Stomach (tissue), 9 donors: ENCODE results near the gene NOA1. TPM values are rescaled to one million over a fixed set of nuclear protein-coding genes. Genes with fewer than 3 reads are reported as not detected.

Experiments used
- DNase-seq, 2 donors: peaks; one replicate each; pipeline versions ENCODE4 v3.0.0 to v3.0.0-alpha.2; 2013 to 2019
- H3K27ac ChIP-seq, 5 donors: fragments of 200-600 bp in 4 of 5; sonication (generic) in 4 of 5; one replicate each; pipeline ENCODE4 v1.5.1; 2013 to 2019; ENCODE audit warnings: mild to moderate bottlenecking in 1 of 5, moderate library complexity in 1 of 5
- H3K27me3 ChIP-seq, 3 donors: fragments of 200-600 bp; sonication (generic); one replicate each; pipeline ENCODE4 v1.5.1; 2017 to 2019; ENCODE audit warnings: mixed run types in 1 of 3
- H3K36me3 ChIP-seq, 4 donors: fragments of 200-600 bp; sonication (generic); 1 replicate in 3 of 4; 2 replicates in 1 of 4; pipeline ENCODE4 v1.5.1; 2016 to 2019
- H3K4me1 ChIP-seq, 4 donors: fragments of 200-600 bp; sonication (generic); one replicate each; pipeline ENCODE4 v1.5.1; 2016 to 2019
- H3K4me3 ChIP-seq, 4 donors: fragments of 200-600 bp; sonication (generic) in 3 of 4; one replicate each; pipeline ENCODE4 v1.5.1; 2016 to 2019; ENCODE audit warnings: mild to moderate bottlenecking in 1 of 4
- H3K9me3 ChIP-seq, 4 donors: fragments of 200-600 bp; sonication (generic); one replicate each; pipeline ENCODE4 v1.5.1; 2016 to 2019
- EP300 ChIP-seq: sonication (generic); formaldehyde crosslinking; IDR thresholded peaks from one replicate; pipeline ENCODE4 v1.6.1; 2017; ENCODE audit warnings: antibody characterized with exemption
- POLR2A ChIP-seq, 4 donors: fragments of 450-650 bp; IDR thresholded peaks; one replicate each; pipeline ENCODE4 v1.6.1; 2016; ENCODE audit warnings: antibody characterized with exemption in 4 of 4, control low read depth in 2 of 4, mild to moderate bottlenecking in 1 of 4, moderate library complexity in 1 of 4
- POLR2AphosphoS5 ChIP-seq, 3 donors: sonication (generic); formaldehyde crosslinking; IDR thresholded peaks; one replicate each; pipeline ENCODE4 v1.6.1; 2016; ENCODE audit warnings: antibody characterized with exemption in 3 of 3
- WGBS, 5 donors: extraction: QIAGEN DNeasy Blood & Tissue Kit in 3 of 5; methylation state at CpG; one replicate each; pipeline versions ENCODE4 v1.1.5 to v1.1.7; 2013 to 2018; 5-methylcytosine and 5-hydroxymethylcytosine counted together
- intact Hi-C: fragments of 100-400 bp; cut with DNase I; formaldehyde crosslinking; loops from one replicate; pipeline ENCODE4 v1.15.1; 2023; ENCODE audit warnings: low total_unique reads
- polyA plus RNA-seq, 3 donors: library from polyadenylated mRNA; stranded (reverse); fragments of 200-250 nt; gene quantifications; one replicate each; pipeline ENCODE4 v1.2.3, GENCODE V29; 2013
- total RNA-seq, 5 donors: library from RNA; depleted of rRNA; stranded (reverse); fragments of >200 nt; gene quantifications; one replicate each; pipeline versions ENCODE4 v1.1.0 to v1.2.3, GENCODE V29; 2014 to 2016
- TF ChIP-seq, protein P1 (sequence below), 7 experiments: fragments of 450-650 bp in 4 of 7; fragments of 200-600 bp in 3 of 7; sonication (generic) in 3 of 7; IDR thresholded peaks; one replicate each; pipeline ENCODE4 v1.5.1; 2016 to 2019; ENCODE audit warnings: antibody characterized with exemption in 7 of 7, control low read depth in 2 of 7, mild to moderate bottlenecking in 1 of 7
- donor health status: healthy with polysubstance abuse.
- donor health status: Bipolar disorder and iron deficiency.
- donor health status: healthy.

NOA1 gene
- total and polyA plus RNA-seq, 8 donors = 1.2 to 81.7 (median 12.8) TPM

DNA sequence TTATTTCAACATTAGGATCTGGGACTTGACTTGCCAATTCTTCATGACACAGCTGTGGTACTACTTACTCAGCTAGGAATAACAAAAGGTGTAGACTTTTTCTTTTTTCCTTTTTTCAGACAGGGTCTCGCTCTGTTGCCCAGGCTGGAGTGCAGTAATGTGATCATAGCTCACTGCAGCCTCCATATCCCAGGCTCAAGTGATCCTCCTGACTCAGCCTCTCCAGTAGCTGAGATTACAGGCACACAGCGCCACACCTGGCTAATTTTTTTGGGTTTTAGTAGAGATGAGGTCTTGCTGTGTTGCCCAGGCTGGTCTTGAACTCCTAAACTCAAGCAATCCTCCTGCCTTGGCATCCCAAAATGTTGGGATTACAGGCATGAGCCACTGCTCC, 16.3 kb downstream of the NOA1 start:
- intact Hi-C loops = no loop called here
- no peak for TF ChIP-seq POLR2AphosphoS5 (IDR thresholded peaks at IDR 0.05)
- TF ChIP-seq, protein P1, sequence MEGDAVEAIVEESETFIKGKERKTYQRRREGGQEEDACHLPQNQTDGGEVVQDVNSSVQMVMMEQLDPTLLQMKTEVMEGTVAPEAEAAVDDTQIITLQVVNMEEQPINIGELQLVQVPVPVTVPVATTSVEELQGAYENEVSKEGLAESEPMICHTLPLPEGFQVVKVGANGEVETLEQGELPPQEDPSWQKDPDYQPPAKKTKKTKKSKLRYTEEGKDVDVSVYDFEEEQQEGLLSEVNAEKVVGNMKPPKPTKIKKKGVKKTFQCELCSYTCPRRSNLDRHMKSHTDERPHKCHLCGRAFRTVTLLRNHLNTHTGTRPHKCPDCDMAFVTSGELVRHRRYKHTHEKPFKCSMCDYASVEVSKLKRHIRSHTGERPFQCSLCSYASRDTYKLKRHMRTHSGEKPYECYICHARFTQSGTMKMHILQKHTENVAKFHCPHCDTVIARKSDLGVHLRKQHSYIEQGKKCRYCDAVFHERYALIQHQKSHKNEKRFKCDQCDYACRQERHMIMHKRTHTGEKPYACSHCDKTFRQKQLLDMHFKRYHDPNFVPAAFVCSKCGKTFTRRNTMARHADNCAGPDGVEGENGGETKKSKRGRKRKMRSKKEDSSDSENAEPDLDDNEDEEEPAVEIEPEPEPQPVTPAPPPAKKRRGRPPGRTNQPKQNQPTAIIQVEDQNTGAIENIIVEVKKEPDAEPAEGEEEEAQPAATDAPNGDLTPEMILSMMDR (IDR thresholded peaks at IDR 0.05) = no peak
- TF ChIP-seq POLR2A (IDR thresholded peaks at IDR 0.05) = no peak
- no peak for TF ChIP-seq EP300
- no peak overlapping the region for H3K4me3 ChIP-seq
- peaks cover 36 to 58% (median 57%) of the 10 kb centered on the region in 4 donors for H3K36me3 ChIP-seq
- DNase-seq = no peak
- H3K4me1 ChIP-seq = peaks cover 0 to 6% (median 2%) of the 10 kb centered on the region in 4 donors
- 94 to 100% (median 95%) methylated on average over 2 of the region's 2 CpGs for WGBS, 5 donors
- no peak overlapping the region for H3K27ac ChIP-seq
- no peaks in the 10 kb centered on the region for H3K27me3 ChIP-seq
- H3K9me3 ChIP-seq = no peaks in the 10 kb centered on the region

- H3K4me3 ChIP-seq = no peak overlapping the region
- peak in 1 of 2 donors; percentile 22 for DNase-seq
- peaks cover 19 to 38% (median 37%) of the 10 kb centered on the region in 4 donors for H3K36me3 ChIP-seq
- TF ChIP-seq, protein P1 (IDR thresholded peaks at IDR 0.05) = no peak
- TF ChIP-seq POLR2AphosphoS5 (IDR thresholded peaks at IDR 0.05) = no peak
- no peak for TF ChIP-seq POLR2A (IDR thresholded peaks at IDR 0.05)
- TF ChIP-seq EP300 = no peak
- no peaks in the 10 kb centered on the region for H3K9me3 ChIP-seq
- 26 to 53% (median 28%) methylated on average over 1 of the region's 1 CpG for WGBS, 5 donors
- peaks cover 0 to 6% (median 2%) of the 10 kb centered on the region in 4 donors for H3K4me1 ChIP-seq
- intact Hi-C loops = no loop called here
- no peaks in the 10 kb centered on the region for H3K27me3 ChIP-seq
- no peak overlapping the region for H3K27ac ChIP-seq
Observed at GRCh38 chr4:56959100-56959499, 18.3 kb downstream of the NOA1 start.

- WGBS, 5 donors = 24 to 51% (median 43%) methylated on average over 7 of the region's 7 CpGs
- Histone ChIP-seq H3K27me3 (no peaks in the 10 kb centered on the region), H3K4me3 (no peak overlapping the region), H3K4me1 (peaks cover 0 to 6% (median 2%) of the 10 kb centered on the region in 4 donors), H3K36me3 (peaks cover 10 to 29% (median 27%) of the 10 kb centered on the region in 4 donors), H3K27ac (peak overlapping the region in 3 of 5 donors; percentile 28 to 42 (median 33)), H3K9me3 (no peaks in the 10 kb centered on the region)
- peak in 2 of 3 donors; percentile 65 to 83 for TF ChIP-seq POLR2AphosphoS5 (IDR thresholded peaks at IDR 0.05)
- TF ChIP-seq POLR2A (IDR thresholded peaks at IDR 0.05) = no peak
- intact Hi-C loops = no loop called here
- DNase-seq = peak; percentile 65 to 92
Observed at GRCh38 chr4:56958111-56958517, 19.3 kb downstream of the NOA1 start.

DNA sequence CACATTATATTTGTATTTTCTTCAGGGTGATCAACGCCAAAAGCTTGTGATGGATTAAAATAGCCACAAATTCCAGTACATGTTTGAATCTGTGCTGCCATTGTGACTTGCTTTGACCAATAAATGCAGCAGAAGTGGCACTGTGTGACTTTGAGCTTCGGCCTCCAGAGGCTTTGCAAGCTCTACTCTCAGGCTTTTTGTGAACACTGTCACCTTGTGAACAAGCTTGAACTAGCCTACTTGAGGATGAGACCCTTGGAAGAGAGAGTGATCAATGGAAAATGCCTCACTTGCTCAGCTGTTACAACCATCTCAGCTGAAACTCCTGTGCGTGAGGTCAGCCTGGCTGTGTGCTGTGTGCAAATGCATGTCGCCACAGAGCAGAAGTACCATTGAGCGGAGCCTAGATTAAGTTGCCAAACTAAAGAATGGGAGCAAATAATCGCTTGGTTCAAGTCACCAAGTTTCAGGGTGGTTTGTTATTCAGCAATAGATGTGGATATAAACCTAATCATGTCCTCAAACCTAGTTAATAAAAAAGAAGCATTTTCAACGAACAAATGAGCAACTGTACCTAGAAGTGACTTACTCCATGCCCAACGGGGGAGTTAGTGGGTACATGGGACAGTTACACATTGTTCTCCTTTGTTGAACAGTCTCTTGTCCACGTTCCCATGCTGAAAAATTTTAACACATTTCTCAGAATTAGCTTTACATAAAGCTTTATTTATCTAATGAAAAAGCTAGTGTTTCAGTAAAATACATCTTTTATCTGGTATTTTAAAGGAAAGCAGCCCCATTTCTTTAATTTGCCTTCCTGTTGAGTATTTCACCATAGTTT, 23.5 kb downstream of the NOA1 start:
- Histone ChIP-seq H3K4me1 (peaks cover 0 to 6% (median 1%) of the 10 kb centered on the region in 4 donors), H3K27ac (no peak overlapping the region), H3K9me3 (no peaks in the 10 kb centered on the region), H3K27me3 (no peaks in the 10 kb centered on the region), H3K4me3 (no peak overlapping the region), H3K36me3 (no peaks in the 10 kb centered on the region)
- TF ChIP-seq POLR2A (IDR thresholded peaks at IDR 0.05) (no peak), EP300 (no peak)
- TF ChIP-seq, protein P1 (IDR thresholded peaks at IDR 0.05) = no peak
- 82 to 89% (median 86%) methylated on average over 9 of the region's 9 CpGs for WGBS, 5 donors
- no peak for DNase-seq
- intact Hi-C loops = no loop called here

GRCh38 chr4:56941403-56941802, 36.0 kb downstream of the NOA1 start:
- Histone ChIP-seq H3K4me1 (no peaks in the 10 kb centered on the region), H3K4me3 (no peak overlapping the region), H3K27ac (no peak overlapping the region), H3K9me3 (no peaks in the 10 kb centered on the region), H3K36me3 (peaks cover 0 to 39% (median 29%) of the 10 kb centered on the region in 4 donors), H3K27me3 (no peaks in the 10 kb centered on the region)
- WGBS, 5 donors = 67 to 83% (median 79%) methylated on average over 3 of the region's 3 CpGs
- intact Hi-C loops = no loop called here
- no peak for DNase-seq
- no peak for TF ChIP-seq POLR2AphosphoS5 (IDR thresholded peaks at IDR 0.05)
- no peak for TF ChIP-seq EP300
- no peak for TF ChIP-seq POLR2A (IDR thresholded peaks at IDR 0.05)
